CD4-positive, alpha-beta T cell treated with Interleukin-1 beta for 1 hour (primary cell): ENCODE measurements around the gene GBX2.
"Not testable (repeated sequence)": the region's sequence is repeated elsewhere in the genome, so short reads cannot be mapped to it uniquely, and the experiment has no call there.

Experiments used
- DNase-seq, 2 donors: peaks; one replicate each; pipeline ENCODE4 v3.0.0-alpha.2; 2020 to 2022

Gene GBX2

GRCh38 chr2:236143811-236144210, 24.4 kb downstream of the GBX2 start:
- DNase-seq: no peak

GRCh38 chr2:236141616-236142015, 26.6 kb downstream of the GBX2 start:
- DNase-seq: not testable (repeated sequence)

- DNase-seq: no peak
These were observed 31.1 kb downstream of the GBX2 start for GRCh38 chr2:236137066-236137465.

- no peak for DNase-seq
These were observed 31.6 kb downstream of the GBX2 start for GRCh38 chr2:236136538-236136937.

GRCh38 chr2:236133410-236134012, 34.7 kb downstream of the GBX2 start:
- DNase-seq: no peak

- no peak for DNase-seq
These were observed 37.0 kb downstream of the GBX2 start for GRCh38 chr2:236131073-236131692.

DNA sequence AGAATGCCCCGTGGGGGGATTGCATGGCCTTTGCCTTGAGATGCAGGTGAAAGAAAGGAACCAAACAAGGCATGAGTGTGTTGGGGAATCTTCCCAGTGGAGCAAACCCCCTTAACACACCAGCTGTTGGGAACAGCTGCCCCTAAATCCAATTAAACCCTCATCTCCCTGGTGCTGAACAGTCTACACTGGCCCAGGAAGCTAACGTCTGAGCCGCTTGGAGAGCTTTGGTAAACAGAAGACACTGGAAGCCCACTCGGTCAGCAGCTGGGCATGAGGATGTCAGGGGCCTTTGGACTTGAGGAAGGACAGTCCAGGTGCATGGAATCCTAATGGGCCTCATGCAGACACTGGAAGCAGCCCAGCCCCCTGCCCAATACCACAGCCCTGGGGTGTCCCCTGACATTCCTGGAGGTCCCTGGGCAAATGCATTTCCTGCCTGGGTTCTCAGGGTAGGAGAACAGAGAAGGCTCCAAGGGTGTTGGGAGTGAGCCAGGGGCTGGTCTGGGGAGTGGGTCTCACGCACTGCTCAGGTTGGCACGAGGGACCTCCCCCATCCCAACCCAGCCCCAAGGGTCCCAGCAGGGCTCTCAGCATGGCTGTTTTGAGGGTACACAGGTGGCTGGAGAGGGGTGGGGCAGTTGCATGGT, 37.7 kb downstream of the GBX2 start:
- DNase-seq: no peak

DNA sequence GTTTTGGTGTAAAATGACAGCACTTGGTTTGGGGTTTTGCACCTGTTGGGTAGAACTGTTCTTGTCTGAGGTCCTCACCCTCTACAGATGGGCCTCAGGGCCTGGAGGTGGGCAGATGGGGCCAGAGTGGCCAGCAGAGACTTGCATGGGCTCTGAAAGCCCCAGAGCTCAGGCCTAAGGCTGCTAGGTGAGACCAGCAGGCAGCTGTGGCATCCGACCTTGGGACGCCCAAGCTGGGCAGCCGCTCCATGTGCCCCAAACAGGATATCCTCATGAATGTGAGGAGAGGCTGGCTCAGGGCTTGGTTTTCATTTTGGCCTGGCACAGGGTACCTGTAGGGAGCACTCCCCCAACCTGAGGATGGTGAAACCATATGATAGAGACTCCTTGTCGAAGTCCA, 38.3 kb downstream of the GBX2 start:
- DNase-seq: no peak

- no peak for DNase-seq
These were observed 39.9 kb downstream of the GBX2 start for GRCh38 chr2:236128321-236128720.

- no peak for DNase-seq
These were observed 41.2 kb downstream of the GBX2 start for GRCh38 chr2:236127010-236127409.

- no peak for DNase-seq
These were observed 42.6 kb downstream of the GBX2 start for GRCh38 chr2:236125541-236125940.

GRCh38 chr2:236124182-236124893, 43.8 kb downstream of the GBX2 start:
- no peak for DNase-seq

GRCh38 chr2:236123716-236124115, 44.5 kb downstream of the GBX2 start:
- no peak for DNase-seq

- no peak for DNase-seq
These were observed 46.0 kb downstream of the GBX2 start for GRCh38 chr2:236122236-236122635.

- DNase-seq: no peak
These were observed 46.6 kb downstream of the GBX2 start for GRCh38 chr2:236121546-236121945.

GRCh38 chr2:236120829-236121228, 47.4 kb downstream of the GBX2 start:
- DNase-seq: no peak

GRCh38 chr2:236120141-236120601, 48.0 kb downstream of the GBX2 start:
- DNase-seq: no peak

DNA sequence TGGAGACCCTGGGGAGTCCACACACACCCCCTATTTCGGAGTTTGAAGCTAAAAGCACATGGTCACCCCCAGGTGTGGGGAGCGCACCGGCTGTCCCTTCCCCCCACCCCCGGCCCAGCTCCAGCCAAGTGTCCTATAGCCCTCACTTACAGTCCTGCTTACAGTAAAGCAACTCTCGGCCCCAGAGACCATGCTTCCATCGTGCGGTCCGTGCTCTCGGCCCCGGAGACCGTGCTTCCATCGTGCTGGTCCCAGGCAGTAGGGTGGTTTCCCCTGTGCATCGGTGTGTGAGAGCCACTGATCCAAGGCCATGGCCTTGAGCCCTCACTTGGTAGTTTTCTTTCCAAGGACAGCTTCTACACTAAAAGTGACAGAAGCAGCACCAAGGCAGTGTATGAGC, 48.7 kb downstream of the GBX2 start:
- no peak for DNase-seq

DNA sequence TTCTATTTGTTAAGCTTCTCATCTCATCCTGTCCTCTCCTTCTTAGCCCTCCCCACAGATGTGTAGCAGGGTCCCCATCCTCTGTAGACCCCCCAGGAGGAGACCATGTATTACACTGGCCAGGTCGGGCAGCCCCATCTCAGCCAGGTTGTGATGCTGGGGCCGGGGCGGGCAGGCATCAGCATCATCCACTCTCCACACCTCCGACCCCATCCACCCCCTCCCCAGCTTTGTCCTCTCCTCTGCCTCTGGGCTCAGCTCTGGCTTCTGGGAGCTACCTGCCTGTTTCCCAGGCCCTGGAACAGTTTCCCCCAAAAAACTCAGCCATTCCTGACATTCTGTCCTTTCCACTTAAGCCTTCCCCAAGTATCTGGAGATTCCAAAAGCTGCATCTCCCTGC, 49.2 kb downstream of the GBX2 start:
- no peak for DNase-seq

DNA sequence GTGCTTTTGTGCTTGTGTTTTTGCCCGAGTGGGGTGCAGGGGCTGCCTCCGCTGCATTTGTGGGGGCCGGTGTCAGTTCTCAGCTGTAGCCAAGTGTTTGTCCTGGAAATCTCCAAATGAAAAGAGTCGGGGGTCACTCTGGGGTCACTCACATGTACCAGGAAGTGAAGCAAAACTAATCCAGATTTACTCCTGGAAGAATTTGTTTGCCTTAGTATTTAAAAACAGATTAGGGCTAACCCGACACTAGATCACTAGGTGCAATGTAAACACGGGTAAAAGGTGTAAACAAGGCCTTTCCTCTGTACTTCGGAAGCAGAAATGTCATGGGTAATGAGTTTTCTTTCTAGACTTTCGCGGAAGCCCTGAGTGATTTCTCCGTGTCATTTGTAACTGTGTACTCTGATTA, 50.3 kb downstream of the GBX2 start:
- no peak for DNase-seq

- no peak for DNase-seq
These were observed 50.8 kb downstream of the GBX2 start for GRCh38 chr2:236117401-236117800.
